NCI-H187 treated with DMSO at 0.1 percent for 48 hours (cell line): ENCODE results near the gene PSME2.

ENCODE experiments used
- DNase-seq: peaks from one replicate; lab custom pipeline; 2025; lab: John Stamatoyannopoulos, UW

PSME2 gene

GRCh38 chr14:24151404-24152080 is 5.1 kb upstream of the PSME2 start:
- DNase-seq, result no peak

GRCh38 chr14:24150993-24151392 is 4.6 kb upstream of the PSME2 start:
- DNase-seq, result no peak

GRCh38 chr14:24150567-24150966 is 4.2 kb upstream of the PSME2 start:
- DNase-seq, result no peak

GRCh38 chr14:24150061-24150460 is 3.7 kb upstream of the PSME2 start:
- no peak for DNase-seq

GRCh38 chr14:24149302-24149969 is 3.0 kb upstream of the PSME2 start:
- no peak for DNase-seq

- DNase-seq, result no peak
These were observed 1.5 kb upstream of the PSME2 start for GRCh38 chr14:24147761-24148428.

- peak; percentile 96 for DNase-seq
These were observed 759 bp upstream of the PSME2 start, which contains the start of gene RNF31 for GRCh38 chr14:24146978-24147760. TSS of gene RNF31 (plus strand) at chr14:24147498. CDS start at chr14:24147699, 201 bp downstream.

GRCh38 chr14:24145690-24146452 is 539 bp downstream of the PSME2 start:
- no peak for DNase-seq

GRCh38 chr14:24145219-24145618 is 1.2 kb downstream of the PSME2 start:
- DNase-seq, result no peak

GRCh38 chr14:24144451-24144850 is 2.0 kb downstream of the PSME2 start:
- no peak for DNase-seq

GRCh38 chr14:24143511-24143910 is 2.9 kb downstream of the PSME2 start:
- DNase-seq, result no peak

GRCh38 chr14:24141097-24141880 is 5.1 kb downstream of the PSME2 start, which contains the start of gene EMC9:
TSS of gene EMC9 (minus strand) at chr14:24141591. CDS start at chr14:24141304, 287 bp downstream.
- peak; percentile 99 for DNase-seq

- no peak for DNase-seq
These were observed 7.0 kb downstream of the PSME2 start for GRCh38 chr14:24139272-24139934.

GRCh38 chr14:24138396-24139271 is 7.8 kb downstream of the PSME2 start:
- DNase-seq, result no peak

- no peak for DNase-seq
These were observed 8.6 kb downstream of the PSME2 start for GRCh38 chr14:24137529-24138395.

- no peak for DNase-seq
These were observed 9.5 kb downstream of the PSME2 start for GRCh38 chr14:24136684-24137528.
